Activated CD4-positive, CD25-positive, alpha-beta regulatory T cell treated with anti-CD3 and anti-CD28 coated beads, Interleukin-2, amount 50 U/mL, for 72 hours (primary cell): ENCODE data around the gene STARD9.
A peak's percentile ranks its signal among the peaks of the same experiment; 100 is the strongest.

Experiments used
- DNase-seq: peaks from one replicate; pipeline ENCODE4 v3.0.0; 2021

Gene STARD9

DNA sequence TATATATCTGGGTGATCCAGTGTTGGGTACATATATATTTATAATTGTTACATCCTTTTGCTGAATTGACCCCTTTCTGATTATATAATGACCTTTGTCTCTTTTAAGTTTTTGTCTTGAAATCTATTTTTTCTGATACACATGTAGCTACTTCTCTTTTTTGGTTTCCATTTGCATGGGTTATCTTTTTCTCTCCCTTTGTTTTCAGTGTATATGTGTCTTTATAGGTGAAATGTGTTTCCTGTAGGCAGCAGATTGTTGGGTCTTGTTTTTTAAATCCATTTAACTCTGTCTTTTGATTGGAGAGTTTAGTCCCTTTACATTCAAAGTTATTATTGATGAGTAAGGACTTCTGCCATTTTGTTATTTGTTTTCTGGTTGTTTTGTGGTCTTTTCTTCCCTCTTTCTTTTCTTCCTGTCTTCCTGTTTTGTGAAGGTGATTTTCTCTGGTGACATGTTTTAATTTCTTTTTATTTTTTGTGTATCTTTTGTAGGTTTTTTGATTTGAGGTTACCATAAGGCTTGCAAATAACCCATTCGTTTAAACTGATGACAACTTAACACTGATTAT lies 56.8 kb downstream of the STARD9 start:
- no peak for DNase-seq

DNA sequence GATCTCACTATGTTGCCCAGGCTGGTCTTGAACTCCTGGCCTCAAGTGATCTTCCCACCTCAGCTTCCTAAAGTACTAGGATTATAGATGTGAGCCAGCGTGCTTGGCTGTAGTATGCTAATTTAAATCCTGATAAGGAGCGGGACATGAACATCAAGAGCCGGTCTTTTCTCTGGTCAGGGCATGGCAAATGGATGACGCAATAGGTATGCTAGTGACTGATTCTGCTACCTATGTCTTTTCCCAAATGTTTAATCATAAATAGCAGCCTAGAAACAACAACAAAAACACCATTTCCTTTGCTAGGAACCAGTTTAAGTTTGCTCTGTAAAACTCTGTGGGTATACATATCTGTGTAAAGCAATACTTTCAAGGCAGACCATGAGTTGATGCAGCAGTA lies 64.7 kb downstream of the STARD9 start:
- no peak for DNase-seq

GRCh38 chr15:42650208-42651066 lies 75.0 kb downstream of the STARD9 start:
- peak; percentile 37 for DNase-seq

GRCh38 chr15:42665827-42666226 lies 90.4 kb downstream of the STARD9 start:
- no peak for DNase-seq

GRCh38 chr15:42667855-42668254 lies 92.4 kb downstream of the STARD9 start:
- no peak for DNase-seq

DNA sequence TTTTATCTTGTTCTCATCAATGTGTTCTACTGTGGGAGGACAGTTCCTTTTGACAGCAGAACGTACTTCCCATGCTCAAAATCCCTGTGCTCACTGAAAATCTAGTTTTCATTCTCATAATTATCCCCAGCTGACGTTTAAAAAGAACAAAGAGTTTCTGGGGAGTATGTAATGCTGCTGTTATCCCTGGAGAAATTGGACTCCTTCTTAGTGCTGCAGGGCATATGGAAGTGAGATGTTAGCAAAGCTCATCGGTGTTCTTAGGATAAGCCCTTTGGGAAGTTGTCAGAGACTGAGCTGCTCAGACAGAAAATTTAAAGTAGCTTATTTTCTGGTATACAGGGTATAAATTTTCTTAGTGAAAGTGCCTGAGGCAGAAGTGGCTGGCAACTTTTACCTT lies 95.0 kb downstream of the STARD9 start:
- DNase-seq, result no peak

DNA sequence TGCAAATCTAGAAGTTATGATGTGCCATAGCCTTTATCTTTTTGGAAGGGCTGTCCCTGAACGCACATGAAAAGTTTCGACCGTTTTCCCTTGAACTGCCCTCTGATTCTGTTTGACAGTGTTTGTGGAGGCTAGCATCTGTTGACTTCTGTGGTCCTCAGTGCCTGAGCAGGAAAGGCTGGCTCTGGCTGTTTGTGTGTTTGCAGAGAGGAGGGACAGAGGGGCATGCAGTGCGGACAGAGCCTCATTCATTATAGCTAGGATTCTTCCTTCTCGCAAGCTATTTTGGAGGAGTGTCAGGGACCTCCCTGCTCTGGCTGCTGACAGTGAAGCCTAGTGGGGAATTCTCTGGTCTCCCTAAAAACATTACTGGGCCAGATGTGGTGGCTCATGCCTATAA lies 97.0 kb downstream of the STARD9 start:
- no peak for DNase-seq

DNA sequence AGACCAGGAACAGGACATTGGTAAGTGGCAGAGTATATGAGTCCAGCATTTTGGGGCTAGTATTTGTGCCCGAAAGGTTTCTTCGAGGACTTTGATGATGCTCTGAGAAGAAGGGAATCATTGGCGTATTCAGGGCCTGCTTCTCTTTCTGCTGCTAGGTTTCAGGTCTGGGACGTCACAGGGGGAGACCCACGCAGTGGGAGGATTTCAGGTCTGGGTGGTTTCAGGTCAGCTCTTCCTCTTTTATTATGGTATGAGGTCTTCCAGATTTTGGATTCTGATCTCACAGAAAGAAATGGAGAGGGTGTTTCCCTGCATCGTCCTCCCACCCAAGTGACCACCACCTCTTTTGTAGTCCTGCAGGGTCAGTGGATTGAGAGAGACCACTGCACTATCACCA lies 99.1 kb downstream of the STARD9 start:
- no peak for DNase-seq

GRCh38 chr15:42675021-42675420 lies 99.6 kb downstream of the STARD9 start:
- DNase-seq, result no peak

DNA sequence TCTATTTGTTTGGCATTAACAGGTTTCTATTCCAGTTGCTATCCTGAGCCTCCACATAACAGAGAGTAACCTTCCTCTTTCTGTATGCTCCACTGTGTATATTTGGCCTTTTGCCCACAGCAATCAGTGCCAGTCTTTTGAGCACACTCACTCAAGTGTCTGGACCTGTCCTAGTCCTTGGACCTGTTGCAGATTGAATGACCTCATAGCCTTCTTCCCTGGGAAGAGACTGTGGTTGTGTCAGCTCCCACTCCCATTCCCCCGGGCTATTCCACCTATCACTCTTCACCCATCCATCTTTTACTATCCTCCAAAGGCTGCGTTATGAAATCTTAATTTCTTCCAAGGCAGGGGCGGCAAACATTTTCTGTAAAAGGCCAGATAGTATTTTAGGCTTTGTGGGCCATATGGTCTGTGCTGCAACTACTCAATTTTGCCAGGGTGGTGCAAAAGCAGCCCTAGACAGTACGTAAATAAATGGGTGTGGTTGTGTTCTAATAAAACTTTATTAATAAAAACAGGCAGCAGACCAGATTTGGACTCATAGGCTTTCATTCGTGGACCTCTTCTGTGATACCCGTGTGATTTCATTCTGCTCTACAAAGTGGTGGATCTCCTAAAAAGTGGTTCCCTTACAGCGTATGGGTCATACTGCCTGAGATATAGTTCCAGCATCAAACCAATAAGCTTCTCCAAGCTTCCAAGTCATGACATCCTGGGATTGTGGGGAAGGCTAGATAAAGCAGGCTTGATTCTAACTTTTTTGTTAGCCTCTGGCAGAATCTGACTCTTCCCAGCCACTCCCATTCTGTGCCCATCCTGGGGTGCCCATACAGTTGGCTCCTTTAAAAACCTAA lies 104.1 kb downstream of the STARD9 start:
- DNase-seq, result no peak

DNA sequence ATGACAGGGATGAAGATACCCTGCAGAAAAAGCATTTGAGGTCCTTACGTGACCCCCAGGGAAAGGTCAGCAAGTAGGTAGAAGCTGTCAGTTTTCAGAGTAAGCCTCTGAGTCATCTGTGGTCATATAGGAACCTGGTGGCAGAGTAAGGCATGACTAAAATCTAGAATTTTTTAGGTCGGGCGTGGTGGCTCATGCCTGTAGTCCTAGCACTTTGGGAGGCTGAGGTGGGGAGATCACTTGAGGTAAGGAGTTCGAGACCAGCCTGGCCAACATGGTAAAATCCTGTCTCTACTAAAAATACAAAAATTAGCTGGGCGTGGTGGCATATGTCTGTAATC lies 104.7 kb downstream of the STARD9 start:
- peak; percentile 46 for DNase-seq

GRCh38 chr15:42681119-42681518 lies 105.7 kb downstream of the STARD9 start:
- no peak for DNase-seq

DNA sequence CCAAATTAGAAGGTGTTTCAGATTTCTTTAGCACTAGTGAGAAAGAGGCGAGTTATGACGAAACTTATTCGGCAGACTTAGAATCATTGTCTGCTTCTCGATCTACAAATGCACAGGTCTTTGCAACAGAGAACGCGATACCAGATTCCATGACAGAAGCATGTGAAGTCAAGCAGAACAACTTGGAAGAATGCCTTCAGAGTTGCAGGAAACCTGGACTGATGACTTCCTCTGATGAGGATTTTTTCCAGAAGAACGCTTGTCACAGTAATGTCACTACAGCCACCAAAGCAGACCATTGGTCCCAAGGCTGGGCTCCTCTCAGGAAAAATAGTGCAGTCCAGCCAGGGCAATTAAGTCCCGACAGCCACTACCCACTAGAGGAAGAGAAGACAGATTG lies 110.9 kb downstream of the STARD9 start:
- DNase-seq, result no peak

DNA sequence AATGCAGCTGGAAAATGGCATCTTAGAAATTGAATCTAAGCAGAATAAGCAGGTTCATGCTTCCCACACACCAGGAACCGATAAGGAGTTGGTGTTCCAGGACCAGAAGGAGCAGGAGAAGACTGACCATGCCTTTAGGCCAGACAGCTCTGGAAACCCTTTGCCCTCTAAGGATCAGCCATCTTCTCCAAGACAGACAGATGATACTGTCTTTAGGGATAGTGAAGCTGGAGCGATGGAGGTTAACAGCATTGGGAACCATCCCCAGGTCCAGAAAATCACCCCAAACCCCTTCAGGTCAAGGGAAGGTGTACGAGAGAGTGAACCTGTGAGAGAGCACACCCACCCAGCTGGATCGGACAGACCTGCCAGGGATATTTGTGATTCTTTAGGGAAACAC lies 112.3 kb downstream of the STARD9 start:
- DNase-seq, result no peak

DNA sequence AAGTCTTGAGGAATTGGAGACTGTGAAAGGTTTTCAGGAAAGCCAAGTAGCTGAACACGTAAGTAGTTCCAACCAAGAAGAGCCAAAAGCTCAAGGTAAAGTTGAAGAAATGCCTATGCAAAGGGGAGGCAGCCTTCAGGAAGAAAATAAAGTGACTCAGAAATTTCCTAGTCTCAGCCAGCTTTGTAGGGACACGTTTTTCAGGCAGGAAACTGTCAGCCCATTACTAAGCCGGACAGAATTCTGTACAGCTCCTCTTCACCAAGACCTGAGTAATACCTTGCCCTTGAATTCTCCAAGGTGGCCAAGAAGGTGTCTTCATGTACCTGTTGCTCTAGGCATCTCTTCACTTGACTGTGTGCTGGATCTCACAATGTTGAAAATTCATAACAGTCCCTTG lies 112.9 kb downstream of the STARD9 start:
- DNase-seq, result no peak

DNA sequence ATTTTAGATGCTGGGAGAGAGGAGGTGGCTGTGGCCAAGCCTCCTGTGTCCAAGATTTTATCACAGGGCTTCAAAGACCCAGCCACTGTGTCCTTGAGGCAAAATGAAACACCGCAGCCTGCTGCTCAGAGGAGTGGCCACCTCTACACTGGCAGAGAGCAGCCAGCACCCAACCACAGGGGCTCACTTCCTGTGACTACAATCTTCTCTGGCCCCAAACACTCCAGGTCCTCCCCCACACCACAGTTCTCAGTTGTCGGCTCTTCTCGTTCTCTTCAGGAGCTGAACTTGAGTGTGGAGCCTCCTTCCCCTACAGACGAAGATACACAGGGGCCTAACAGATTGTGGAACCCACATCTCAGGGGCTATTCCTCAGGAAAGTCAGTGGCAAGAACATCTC lies 115.9 kb downstream of the STARD9 start:
- DNase-seq, result no peak

GRCh38 chr15:42691770-42692169 lies 116.4 kb downstream of the STARD9 start:
- no peak for DNase-seq

DNA sequence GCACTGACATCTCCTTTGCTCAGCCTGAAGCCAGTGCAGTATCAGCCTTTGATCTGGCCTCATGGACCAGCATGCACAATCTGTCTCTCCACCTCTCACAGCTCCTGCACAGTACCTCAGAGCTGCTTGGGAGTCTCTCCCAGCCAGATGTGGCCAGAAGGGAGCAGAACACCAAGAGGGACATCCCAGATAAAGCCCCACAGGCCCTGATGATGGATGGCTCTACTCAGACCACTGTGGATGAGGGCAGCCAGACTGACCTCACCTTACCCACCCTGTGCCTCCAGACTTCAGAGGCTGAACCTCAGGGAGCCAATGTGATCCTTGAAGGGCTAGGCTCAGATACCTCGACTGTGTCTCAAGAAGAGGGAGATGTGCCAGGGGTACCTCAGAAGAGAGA lies 117.1 kb downstream of the STARD9 start:
- DNase-seq, result no peak

- no peak for DNase-seq
Observed at GRCh38 chr15:42692997-42693396, 117.6 kb downstream of the STARD9 start.

- DNase-seq, result no peak
Observed at GRCh38 chr15:42693496-42693895, 118.1 kb downstream of the STARD9 start.

DNA sequence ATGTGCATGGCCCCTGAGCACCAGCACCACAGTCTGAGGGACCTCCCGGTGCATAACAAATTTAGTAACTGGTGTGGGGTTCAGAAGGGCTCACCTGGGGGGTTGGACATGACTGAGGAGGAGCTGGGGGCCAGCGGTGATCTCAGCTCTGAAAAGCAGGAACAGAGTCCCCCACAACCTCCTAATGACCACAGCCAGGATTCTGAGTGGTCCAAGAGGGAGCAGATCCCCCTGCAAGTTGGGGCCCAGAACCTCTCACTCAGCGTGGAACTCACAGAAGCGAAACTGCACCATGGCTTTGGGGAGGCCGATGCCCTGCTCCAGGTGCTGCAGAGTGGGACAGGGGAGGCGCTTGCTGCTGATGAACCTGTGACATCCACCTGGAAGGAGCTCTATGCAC lies 118.5 kb downstream of the STARD9 start:
- DNase-seq, result no peak

DNA sequence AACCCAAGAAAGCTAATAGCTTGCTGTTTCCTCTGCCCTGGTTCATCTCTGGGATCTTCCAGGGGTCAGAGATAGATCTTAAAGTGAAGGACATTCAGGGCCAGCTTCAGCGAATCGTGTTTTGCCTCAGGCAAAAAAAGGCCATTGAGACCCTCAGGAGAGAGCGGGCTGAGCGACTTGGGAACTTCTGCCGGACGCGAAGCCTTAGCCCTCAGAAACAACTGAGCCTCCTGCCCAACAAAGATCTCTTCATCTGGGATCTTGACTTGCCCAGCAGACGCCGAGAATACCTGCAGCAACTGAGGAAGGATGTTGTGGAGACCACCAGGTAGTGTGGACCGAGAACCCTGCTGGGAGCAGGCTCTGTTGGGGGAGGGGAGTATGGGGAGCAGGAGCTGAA lies 119.0 kb downstream of the STARD9 start:
- DNase-seq, result no peak

DNA sequence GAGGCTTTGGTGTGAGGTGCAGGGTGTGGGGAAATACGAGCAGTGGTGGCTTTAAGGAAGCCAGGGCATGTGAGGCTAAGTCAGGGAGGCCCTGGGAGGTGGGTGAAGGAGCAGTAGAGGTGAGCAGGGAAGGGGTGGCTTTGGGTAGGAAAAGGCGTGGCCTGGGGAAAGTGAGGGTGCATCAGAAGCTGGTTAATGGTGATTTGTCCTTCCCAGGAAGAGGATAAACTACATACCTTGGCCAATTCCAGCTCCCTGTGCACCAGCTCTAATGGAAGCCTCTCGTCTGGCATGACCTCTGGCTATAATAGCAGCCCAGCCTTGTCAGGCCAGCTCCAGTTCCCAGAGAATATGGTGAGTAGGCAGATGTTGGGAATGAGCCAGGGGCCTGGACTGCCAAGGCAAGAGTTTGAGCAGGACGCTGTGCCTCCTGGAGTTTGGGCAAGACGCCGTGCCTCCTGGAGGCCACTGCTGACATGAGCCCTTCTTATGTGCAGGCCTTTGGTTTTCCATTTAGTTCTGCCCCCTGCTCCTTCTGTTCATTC lies 120.2 kb downstream of the STARD9 start:
- DNase-seq, result no peak

- no peak for DNase-seq
Observed at GRCh38 chr15:42696626-42697025, 121.2 kb downstream of the STARD9 start.
